CD4-positive, alpha-beta T cell treated with Interleukin-15 for 4 hours (primary cell): Measurements from ENCODE around the gene ARHGAP25.

Experiments used
- DNase-seq: peaks from one replicate; pipeline ENCODE4 v3.0.0-alpha.2; 2020; ENCODE audit warnings: low spot score

The ARHGAP25 gene

GRCh38 chr2:68863996-68864395 lies 129.4 kb downstream of the ARHGAP25 start:
- no peak for DNase-seq

- DNase-seq = no peak
Observed at GRCh38 chr2:68865108-68865507, 130.5 kb downstream of the ARHGAP25 start.

- DNase-seq = no peak
Observed at GRCh38 chr2:68870215-68870614, 135.6 kb downstream of the ARHGAP25 start.

GRCh38 chr2:68871159-68871764 lies 136.7 kb downstream of the ARHGAP25 start, which contains the start of gene BMP10:
TSS of gene BMP10 (minus strand) at chr2:68871397. CDS start at chr2:68871358, 39 bp downstream.
- DNase-seq = no peak
